ENCODE data around the gene SCRN1. TPM values are rescaled to one million over a fixed set of nuclear protein-coding genes. Genes with fewer than 3 reads are reported as not detected.

SCRN1 gene, protein sequence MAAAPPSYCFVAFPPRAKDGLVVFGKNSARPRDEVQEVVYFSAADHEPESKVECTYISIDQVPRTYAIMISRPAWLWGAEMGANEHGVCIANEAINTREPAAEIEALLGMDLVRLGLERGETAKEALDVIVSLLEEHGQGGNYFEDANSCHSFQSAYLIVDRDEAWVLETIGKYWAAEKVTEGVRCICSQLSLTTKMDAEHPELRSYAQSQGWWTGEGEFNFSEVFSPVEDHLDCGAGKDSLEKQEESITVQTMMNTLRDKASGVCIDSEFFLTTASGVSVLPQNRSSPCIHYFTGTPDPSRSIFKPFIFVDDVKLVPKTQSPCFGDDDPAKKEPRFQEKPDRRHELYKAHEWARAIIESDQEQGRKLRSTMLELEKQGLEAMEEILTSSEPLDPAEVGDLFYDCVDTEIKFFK
- 36.9 TPM for total RNA-seq
- long read RNA-seq, full-length matches to known transcripts = 9 of 44 reads
- long read RNA-seq, partial matches to known transcripts = 0 of 44 reads
- long read RNA-seq, other reads (novel, unspliced or antisense) = 35 of 44 reads

DNA sequence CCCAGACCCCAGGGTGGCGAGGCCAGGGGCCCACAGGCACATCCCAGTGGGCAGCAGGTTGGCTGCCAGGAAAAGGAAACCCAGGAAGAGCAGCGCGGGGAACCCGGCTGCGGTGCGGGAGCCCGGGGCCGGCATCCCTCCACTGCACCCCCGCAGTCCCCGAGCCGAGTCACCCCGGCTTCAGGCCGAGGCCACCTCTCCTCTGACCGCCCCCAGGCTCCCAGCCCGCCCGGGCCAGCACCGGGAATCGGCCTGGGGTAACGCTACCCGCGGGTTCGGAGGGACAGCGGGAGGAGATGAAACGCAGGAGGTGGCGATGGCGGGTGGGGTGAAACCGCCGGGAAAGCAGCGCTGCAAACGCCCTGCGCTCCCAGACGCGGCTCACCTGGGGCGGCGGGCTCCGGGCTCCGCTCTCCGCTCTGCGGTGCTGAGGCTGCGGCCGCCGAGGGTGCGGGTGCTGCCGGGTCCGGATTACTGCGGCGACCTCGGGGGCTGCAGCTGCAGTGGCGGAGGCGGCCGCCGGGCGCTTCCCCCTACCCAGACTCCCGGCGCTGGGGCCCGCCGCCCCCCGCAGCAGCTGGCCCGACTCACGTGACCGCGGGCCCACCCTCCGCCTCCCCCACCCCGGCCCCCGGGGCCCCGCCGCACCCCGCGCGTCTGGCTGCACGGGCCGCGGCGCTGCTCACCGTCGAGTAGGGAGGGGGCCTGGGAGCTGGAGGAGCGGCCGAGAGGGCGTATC is at the start of gene SCRN1:
SCRN1 (minus strand) TSS at position 545 of the 739 bp plus-strand sequence. CDS start 20,734 bp downstream, outside the sequence.
- DNase-seq (ENCODE audit: low spot score) = no peak

DNA sequence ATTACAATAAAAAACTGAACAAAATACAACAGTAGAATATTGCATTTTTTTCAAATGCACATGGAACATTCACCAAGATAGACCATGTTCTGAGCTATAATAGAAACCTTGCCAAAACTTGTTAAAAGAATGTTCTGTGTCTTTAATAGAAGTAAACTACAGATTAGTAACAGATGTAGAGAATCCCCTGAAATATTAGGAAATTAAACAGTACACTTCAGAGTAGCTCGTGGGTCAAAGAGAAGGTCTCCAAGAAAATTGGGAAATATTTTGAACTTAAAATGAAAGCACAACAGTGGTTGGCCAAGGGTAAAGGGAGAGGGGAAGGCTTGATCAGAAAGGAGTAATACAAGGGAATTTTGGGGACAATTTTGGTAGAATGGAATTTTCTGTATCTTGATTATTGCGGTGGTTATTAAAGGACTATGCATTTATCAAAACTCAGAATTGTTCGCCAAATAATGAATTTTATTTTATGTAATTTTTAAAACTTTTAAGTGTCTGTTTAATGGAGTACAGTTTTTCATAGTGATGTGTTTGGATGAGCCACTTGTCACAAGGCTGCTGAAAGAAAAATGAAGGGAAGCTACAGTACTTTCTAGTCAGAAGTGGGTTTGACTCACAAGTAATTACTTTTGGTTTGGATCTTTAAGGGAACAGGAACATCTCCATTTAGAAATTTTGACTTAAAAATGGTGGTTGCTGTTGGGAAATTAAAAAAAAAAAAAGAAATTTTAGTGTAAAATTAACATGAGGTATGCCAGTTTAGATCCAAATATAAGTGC is 48.8 kb upstream of the SCRN1 start:
- no peak for DNase-seq (ENCODE audit: low spot score)

GRCh38 chr7:30036220-30036619 is 46.6 kb upstream of the SCRN1 start:
- DNase-seq (ENCODE audit: low spot score) = no peak

GRCh38 chr7:30034501-30034900 is 44.9 kb upstream of the SCRN1 start:
- DNase-seq (ENCODE audit: low spot score) = no peak

GRCh38 chr7:30032310-30033125 is 42.9 kb upstream of the SCRN1 start:
- DNase-seq (ENCODE audit: low spot score) = no peak

GRCh38 chr7:30029696-30030095 is 40.1 kb upstream of the SCRN1 start:
- DNase-seq (ENCODE audit: low spot score) = no peak

DNA sequence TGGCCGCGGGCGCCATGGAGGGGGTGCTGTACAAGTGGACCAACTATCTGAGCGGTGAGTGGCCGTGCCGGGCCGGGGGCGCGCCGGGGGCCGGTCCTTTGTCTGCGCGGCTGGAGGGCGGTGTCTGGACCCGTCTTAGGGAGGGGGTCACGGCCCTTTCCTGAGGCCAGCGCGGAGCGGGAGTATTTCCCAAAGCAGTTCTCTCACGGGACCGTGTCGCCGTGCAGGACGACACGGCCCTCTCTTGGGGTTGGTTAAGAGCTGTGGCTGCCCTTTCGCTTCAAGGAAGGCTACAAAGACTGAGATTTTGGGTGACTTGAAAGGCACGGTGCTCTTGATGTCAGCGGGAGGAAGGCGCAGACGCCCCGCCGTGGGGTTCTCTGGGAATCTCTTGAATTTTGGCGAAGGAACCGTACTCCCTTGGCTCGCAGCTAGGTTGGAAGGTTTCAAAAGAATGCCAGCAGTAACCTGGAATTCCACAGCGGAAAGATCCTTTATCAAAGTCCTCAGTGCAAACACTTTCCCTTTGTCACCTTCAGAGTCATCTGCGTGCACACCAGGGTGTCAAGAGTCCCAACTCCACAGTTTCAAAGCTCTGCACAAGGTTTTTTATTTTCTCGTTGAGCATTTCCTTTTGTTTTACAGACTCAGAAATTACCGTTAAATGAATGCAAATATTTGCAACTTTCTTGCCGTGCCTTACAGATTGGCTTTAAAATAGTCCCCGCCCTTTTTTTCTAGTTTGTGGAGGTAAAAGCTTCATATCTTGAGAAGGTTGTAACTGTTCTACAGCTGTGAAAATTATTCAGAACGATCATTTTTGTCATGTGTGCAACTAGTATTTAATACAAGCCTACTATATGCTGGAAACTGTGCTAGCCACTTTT is 39.4 kb upstream of the SCRN1 start:
- DNase-seq (ENCODE audit: low spot score) = no peak

- DNase-seq (ENCODE audit: low spot score) = peak; percentile 97
Observed at GRCh38 chr7:30028216-30028748, 38.7 kb upstream of the SCRN1 start, which contains the start of gene PLEKHA8. PLEKHA8 (plus strand) TSS chr7:30028412; CDS start chr7:30028763, 351 bp downstream.

- DNase-seq (ENCODE audit: low spot score) = no peak
Observed at GRCh38 chr7:30027740-30028215, 38.2 kb upstream of the SCRN1 start.

GRCh38 chr7:30027065-30027456 is 37.5 kb upstream of the SCRN1 start:
- DNase-seq (ENCODE audit: low spot score) = no peak

GRCh38 chr7:30026229-30027064 is 36.8 kb upstream of the SCRN1 start, which contains the start of gene FKBP14:
FKBP14 (minus strand) TSS chr7:30026702; CDS start chr7:30026508, 194 bp downstream.
- peak; percentile 95 for DNase-seq (ENCODE audit: low spot score)

- DNase-seq (ENCODE audit: low spot score) = no peak
Observed at GRCh38 chr7:30023524-30023923, 33.9 kb upstream of the SCRN1 start.

DNA sequence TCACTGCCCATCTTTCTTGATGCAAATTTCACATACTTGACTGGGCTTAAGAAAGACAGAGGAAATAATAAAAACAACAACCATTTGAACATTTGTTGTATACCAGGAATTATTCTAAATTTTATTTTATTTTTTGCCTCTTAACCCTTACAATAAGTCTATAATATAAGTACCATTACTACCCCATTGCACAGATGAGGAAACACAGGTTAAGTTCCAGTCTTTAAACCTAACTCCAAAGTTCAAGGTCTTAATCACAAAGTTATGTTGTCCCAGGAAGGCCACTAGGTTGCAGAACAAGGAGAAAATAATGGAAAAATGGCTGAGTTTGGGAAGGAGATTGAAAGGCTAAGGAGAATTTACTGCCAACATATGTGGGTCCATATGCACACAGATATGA is 33.4 kb upstream of the SCRN1 start:
- no peak for DNase-seq (ENCODE audit: low spot score)

DNA sequence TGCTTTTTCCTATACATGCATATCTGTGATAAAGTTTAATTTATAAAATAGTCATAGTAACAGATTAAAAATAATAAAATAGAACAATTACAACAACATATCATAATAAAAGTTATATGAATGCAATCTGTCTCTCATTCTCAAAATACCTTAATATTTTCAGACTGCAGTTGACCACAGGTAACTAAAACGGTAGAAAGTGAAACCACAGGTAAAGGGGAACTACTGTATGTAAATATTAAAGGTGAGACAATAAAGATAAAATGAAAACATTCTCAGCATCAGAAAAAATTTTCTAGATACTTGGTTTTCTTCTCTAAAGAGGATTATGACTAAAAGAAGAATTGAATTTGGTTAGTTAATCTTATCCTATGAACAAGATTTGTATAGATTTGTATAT is 30.9 kb upstream of the SCRN1 start:
- no peak for DNase-seq (ENCODE audit: low spot score)

DNA sequence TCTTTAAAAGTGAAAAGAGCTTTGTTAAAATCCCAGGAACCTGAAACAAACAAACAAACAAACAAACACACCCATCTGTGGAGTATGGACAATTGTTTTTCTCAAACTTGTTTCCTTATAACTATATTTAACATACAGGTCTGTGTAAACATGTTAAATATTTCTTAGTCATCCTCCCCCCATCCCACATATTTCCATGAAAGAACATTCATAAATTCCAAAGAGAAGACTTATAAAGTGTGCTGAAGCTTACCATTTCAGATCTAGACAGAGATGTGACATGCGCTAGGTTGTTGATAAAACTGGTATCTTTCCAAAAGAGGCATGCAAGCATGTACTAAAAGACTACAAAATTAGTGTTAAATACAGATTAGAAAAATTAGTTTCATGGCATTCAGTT is 30.4 kb upstream of the SCRN1 start:
- DNase-seq (ENCODE audit: low spot score) = no peak

DNA sequence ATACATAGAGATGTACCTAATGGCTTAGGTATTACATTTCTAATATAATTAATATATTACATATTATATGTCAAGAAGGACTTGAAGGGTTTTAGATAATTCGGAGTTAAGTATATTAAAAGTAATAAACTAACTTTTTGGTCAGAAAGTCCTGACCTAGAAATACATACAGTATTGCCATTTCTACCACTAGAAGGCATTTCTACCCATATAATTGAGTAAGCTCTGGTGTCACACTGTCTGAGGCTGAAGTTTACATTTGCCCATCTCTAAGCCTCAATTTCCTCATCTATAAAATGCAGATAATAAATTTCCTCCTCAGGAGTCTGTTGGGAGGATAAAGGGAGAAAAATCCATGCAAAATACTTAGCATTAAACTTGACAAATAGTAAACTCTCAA is 29.8 kb upstream of the SCRN1 start:
- DNase-seq (ENCODE audit: low spot score) = no peak

GRCh38 chr7:30018451-30018850 is 28.9 kb upstream of the SCRN1 start:
- DNase-seq (ENCODE audit: low spot score) = no peak

- no peak for DNase-seq (ENCODE audit: low spot score)
Observed at GRCh38 chr7:30012757-30013156, 23.2 kb upstream of the SCRN1 start.

Measured in mesenteric fat pad (tissue), 1 donor.